NOMO-1 (cell line): ENCODE measurements around the gene GPBAR1.
"Not testable (repeated sequence)": the region's sequence is repeated elsewhere in the genome, so short reads cannot be mapped to it uniquely, and the experiment has no call there.

Experiments
- DNase-seq, 2 experiments: peaks; one replicate each; lab custom pipeline; 2025; ENCODE audit not compliant: unreplicated experiment in 2 of 2; lab: John Stamatoyannopoulos, UW

Gene GPBAR1

DNA sequence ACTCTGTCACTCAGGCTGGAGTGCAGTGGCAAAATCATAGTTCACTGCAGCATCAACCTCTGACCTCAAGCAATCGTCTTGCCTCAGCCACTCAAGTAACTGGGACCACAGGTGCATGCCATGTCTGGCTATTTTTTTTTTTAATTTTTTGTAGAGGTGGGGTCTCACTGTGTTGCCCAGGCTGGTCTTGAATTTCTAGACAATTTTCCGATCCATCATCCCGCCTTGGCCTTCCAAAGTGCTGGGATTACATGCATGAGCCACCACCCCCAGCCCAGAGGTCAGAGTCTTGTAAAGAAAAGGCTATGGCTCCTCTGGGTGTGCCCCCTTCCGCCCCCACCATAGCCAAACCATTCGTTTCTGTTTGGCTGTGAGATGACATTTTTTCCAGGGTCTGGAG is 44.6 kb downstream of the GPBAR1 start:
- DNase-seq, result no peak

DNA sequence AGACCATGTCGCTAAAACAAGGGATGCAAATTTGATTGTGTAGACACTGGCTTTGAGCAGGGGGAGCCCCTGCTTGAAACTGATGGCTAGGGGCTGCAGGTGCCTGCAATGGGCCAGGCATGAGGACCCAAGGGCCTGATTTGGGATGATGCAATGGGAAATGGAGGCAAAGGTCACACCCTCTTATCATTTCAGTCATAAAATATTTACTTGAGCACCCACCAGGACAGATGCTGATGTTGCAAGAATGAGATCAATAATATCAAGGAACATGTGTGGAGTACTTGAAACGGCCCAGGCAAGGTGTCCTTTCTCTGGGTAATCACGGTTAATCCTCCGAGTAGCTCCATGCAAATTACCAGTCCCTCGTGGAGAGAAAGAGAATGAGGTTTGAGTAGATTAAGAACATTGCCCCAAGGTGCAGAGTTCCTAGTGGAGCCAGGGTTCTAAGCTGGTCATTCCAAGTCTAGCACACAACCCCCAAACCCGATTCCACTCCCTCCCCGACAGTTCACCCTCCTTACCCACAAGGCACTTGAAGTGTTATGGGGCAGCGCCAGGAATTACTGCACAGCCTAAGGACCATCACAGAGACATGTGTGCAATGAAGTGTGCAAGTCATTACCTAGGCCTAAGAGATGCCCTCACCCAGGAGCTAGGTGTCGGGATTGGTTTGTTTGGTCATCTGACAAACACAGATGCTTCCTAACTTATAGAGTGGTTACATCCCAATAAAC is 45.5 kb downstream of the GPBAR1 start:
- no peak for DNase-seq

DNA sequence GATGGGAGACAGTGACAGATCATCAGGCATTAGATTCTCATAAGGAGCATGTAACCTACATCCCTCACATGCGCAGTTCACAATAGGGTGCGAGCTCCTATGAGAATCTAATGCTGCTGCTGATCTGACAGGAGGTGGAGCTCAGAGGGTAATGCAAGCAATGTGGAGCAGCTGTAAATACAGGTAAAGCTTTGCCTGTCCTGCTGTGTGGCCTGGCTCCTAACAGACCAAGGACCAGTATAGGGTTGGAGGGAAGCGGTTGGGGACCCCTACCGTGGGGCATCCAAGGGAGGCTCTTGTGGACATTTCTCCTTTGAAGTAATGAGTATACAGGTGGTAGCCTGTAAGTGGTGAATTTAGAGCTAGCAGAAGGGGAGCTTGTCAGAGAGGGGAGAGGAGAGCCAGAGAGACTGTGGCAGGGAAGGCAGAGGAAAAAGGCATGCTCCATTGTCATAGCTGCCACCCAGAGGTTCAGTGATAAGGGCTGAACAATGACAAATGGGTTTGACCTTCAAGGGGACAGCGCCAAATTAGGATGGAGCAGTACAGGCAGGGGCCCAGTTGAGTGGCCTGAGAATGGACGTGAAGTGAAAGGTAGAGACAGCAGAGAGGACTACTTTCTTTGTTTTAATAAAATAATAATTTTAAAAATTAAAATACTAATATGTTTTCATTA is 46.7 kb downstream of the GPBAR1 start:
- no peak for DNase-seq

DNA sequence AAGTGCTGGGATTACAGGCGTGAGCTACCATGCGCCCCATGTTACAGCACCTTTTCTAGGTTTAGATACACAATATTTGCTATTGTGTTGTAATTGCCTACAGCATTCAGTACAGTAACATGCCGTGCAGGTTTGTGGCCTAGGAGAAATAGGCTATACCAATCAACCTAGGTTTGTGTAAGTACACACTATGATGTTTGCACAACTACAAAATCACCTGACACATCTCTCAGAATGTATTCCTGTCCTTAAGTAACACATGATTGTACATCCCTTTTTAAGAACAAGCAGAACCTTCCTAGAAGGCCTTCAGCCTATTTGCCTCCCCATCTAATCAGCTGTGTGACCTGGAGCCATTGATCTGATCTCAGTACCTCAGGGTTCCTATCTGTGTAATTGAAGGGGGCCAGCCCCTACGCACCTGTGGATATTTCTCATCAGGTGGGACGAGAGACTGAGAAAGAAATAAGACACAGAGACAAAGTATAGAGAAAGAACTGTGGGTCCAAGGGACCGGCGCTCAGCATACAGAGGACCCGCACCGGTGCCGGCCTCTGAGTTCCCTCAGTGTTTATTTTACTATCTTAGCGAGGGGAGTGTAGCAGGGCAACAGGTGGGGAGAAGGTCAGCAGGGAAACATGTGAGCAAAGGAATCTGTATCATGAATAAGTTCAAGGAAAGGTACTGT is 50.2 kb downstream of the GPBAR1 start:
- DNase-seq, result no peak

DNA sequence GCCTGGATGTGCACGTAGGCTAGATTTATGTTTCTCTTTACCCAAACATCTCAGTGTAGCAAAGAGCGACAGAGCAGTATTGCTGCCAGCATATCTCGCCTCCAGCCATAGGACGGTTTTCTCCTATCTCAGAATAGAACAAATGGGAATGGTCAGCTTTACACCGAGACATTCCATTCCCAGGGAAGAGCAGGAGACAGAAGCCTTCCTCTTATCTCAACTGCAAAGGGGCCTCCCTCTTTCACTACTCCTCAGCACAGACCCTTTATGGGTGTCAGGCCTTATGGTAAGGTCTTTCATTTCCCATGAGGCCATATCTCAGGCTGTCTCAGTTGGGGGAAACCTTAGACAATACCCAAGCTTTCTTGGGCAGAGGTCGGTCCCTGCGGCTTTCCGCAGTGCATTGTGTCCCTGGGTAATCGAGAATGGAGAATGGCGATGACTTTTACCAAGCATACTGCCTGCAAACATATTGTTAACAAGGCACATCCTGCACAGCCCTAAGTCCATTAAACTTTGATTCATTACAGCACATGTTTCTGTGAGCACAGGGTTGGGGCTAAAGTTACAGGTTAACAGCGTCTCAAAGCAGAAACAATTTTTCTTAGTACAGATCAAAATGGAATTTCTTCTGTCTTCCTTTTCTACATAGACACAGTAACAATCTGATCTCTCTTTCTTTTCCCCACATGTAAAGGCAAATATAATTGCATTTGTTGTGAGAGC is 50.9 kb downstream of the GPBAR1 start:
- DNase-seq, result not testable (repeated sequence)

DNA sequence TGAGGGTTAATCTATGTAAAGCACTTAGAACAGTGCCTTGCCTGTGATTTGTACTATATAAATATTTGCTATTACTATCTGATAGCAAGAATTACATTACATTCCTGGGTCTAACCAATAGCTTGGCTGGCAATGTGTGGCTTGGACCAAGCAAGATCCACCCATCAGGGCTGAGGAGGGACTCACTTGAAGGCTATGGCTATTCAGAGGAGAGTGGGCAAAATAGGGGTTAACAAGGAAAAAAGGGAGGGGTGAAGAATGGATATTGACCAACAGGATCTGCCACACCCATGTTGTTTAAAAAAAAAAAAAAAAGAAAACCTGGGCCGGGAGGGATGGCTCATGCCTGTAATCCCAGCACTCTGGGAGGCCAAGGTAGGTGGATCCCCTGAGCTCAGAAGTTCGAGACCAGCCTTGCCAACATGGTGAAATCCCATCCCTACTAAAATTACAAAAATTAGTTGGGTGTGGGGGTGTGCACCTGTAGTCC is 51.5 kb downstream of the GPBAR1 start:
- DNase-seq, result no peak

DNA sequence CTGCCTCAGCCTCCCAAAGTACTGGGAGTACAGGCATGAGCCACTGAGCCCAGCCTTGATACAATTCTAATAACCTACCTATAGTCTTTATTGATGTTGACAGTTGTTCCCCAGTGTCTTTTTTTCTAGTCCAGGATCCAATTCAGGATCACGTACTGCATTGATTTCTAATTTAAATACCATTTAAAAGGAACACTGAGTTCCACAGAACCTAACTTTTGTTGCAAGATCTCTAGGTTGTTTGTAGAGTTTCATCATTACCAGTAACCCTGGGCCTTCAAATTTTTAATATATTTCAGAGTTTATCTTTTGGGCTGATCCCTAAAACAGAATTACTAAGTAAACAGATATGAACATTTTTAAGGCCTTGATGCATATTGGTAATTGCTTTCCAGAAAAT is 52.5 kb downstream of the GPBAR1 start:
- no peak for DNase-seq
